Measurements from ENCODE around the gene GAPDH.

Gene GAPDH

DNA sequence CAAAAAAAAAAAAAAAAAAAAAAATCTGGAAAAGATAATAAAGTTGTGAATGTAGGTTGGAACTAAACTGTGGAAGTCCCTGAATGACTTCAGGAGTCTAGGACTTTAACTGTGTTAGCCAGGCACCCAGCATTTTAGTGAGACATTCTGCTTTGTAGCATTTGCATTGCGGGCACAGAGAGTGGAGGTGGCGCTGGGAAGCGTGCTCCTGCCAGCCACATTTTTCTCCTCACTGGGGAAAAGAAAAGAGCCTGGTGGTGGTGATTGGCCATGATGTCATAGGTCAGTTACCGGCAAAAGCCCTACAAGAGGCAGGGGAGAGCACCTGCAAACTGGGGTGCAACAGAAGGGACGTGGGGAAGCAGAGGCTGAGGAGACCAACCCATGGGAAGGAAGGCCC, 9.7 kb upstream of the GAPDH start (continued):
- TF ChIP-seq, protein P1, sequence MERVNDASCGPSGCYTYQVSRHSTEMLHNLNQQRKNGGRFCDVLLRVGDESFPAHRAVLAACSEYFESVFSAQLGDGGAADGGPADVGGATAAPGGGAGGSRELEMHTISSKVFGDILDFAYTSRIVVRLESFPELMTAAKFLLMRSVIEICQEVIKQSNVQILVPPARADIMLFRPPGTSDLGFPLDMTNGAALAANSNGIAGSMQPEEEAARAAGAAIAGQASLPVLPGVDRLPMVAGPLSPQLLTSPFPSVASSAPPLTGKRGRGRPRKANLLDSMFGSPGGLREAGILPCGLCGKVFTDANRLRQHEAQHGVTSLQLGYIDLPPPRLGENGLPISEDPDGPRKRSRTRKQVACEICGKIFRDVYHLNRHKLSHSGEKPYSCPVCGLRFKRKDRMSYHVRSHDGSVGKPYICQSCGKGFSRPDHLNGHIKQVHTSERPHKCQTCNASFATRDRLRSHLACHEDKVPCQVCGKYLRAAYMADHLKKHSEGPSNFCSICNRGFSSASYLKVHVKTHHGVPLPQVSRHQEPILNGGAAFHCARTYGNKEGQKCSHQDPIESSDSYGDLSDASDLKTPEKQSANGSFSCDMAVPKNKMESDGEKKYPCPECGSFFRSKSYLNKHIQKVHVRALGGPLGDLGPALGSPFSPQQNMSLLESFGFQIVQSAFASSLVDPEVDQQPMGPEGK (CRISPR knock-in tag; IDR thresholded peaks at IDR 0.05; ENCODE audit: borderline replicate concordance), result no peak

DNA sequence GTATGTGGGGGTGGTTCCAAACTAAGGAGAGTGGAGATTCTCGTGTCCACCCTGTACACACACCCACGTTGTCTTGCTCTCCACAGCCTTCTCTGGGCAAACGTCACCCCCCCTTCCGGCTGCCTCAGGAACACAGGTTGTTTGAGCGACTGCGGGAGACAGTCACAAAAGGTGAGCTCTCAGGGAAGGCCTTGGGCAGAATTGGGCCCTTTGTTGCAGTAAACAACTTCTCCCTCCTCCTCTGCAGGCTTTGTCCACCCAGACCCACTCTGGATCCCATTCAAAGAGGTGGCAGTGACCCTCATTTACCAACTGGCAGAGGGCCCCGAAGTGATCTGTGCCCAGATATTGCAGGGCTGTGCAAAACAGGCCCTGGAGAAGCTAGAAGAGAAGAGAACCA, 8.1 kb upstream of the GAPDH start:
- TF ChIP-seq GLIS3 (CRISPR knock-in tag; IDR thresholded peaks at IDR 0.05) (no peak), BACH2 (CRISPR knock-in tag; IDR thresholded peaks at IDR 0.05; ENCODE audit: borderline replicate concordance) (no peak), ZNF70 (CRISPR knock-in tag; IDR thresholded peaks at IDR 0.05) (no peak), TOX (CRISPR knock-in tag; IDR thresholded peaks at IDR 0.05; ENCODE audit: borderline replicate concordance) (no peak), ZC3H10 (CRISPR knock-in tag; IDR thresholded peaks at IDR 0.05) (no peak), ARNTL (CRISPR knock-in tag; IDR thresholded peaks at IDR 0.05; ENCODE audit: borderline replicate concordance, low read depth) (no peak), ZNF565 (CRISPR knock-in tag; conservative IDR thresholded peaks at IDR 0.05; ENCODE audit: low read depth) (no peak), RARB (CRISPR knock-in tag; IDR thresholded peaks at IDR 0.05) (no peak)
- TF ChIP-seq, protein P2, sequence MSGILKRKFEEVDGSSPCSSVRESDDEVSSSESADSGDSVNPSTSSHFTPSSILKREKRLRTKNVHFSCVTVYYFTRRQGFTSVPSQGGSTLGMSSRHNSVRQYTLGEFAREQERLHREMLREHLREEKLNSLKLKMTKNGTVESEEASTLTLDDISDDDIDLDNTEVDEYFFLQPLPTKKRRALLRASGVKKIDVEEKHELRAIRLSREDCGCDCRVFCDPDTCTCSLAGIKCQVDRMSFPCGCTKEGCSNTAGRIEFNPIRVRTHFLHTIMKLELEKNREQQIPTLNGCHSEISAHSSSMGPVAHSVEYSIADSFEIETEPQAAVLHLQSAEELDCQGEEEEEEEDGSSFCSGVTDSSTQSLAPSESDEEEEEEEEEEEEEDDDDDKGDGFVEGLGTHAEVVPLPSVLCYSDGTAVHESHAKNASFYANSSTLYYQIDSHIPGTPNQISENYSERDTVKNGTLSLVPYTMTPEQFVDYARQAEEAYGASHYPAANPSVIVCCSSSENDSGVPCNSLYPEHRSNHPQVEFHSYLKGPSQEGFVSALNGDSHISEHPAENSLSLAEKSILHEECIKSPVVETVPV (CRISPR knock-in tag; IDR thresholded peaks at IDR 0.05), result no peak
- ATAC-seq, result no peak

DNA sequence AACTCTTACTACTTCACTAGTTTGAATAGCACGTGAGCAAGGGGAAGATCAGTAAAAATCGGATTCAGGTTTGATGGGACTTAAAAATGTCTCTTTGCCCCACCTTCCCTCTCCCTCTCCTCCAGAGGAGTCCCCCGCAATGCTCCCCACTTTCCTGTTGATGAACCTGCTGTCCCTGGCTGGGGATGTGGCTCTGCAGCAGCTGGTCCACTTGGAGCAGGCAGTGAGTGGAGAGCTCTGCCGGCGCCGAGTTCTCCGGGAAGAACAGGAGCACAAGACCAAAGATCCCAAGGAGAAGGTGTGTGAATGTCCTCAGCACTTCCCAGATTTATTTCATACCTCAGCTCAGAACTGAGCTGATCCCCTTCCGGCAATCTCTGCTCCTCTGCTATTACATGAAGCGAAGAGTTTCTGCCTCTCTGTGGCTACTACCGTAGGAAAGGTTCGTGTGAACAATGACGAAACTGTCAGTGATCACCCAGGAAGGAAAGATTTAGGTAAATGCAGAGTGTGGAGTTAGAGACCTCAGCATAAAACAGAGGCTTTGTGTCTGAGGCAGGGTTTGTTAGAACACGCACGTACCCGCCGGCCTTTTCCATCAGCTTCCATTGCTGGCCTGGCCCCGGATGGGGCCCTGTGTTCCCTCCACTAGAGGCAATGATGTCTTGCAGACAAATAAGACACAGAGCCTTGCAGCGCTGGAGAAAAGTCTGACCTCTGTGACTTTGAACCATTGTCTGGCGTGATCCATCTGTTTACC, 7.4 kb upstream of the GAPDH start:
- TF ChIP-seq ZFP30 (CRISPR knock-in tag; IDR thresholded peaks at IDR 0.05) (no peak), SNAI2 (CRISPR knock-in tag; IDR thresholded peaks at IDR 0.05) (no peak), OSR1 (CRISPR knock-in tag; IDR thresholded peaks at IDR 0.05) (no peak), ZNF70 (CRISPR knock-in tag; IDR thresholded peaks at IDR 0.05) (no peak), TCF4 (CRISPR knock-in tag; IDR thresholded peaks at IDR 0.05; ENCODE audit: borderline replicate concordance) (no peak), ZNF8 (CRISPR knock-in tag; IDR thresholded peaks at IDR 0.05) (no peak), CSDC2 (CRISPR knock-in tag; IDR thresholded peaks at IDR 0.05) (no peak), ESRRG (CRISPR knock-in tag; IDR thresholded peaks at IDR 0.05) (no peak), RARB (CRISPR knock-in tag; IDR thresholded peaks at IDR 0.05) (no peak), ZC3H10 (CRISPR knock-in tag; IDR thresholded peaks at IDR 0.05) (no peak), PPARA (CRISPR knock-in tag; IDR thresholded peaks at IDR 0.05; ENCODE audit: borderline replicate concordance) (no peak), ZNF565 (CRISPR knock-in tag; conservative IDR thresholded peaks at IDR 0.05; ENCODE audit: low read depth) (no peak), ZFP3 (CRISPR knock-in tag; IDR thresholded peaks at IDR 0.05) (no peak), TOX (CRISPR knock-in tag; IDR thresholded peaks at IDR 0.05; ENCODE audit: borderline replicate concordance) (no peak)
- TF ChIP-seq, protein P3, sequence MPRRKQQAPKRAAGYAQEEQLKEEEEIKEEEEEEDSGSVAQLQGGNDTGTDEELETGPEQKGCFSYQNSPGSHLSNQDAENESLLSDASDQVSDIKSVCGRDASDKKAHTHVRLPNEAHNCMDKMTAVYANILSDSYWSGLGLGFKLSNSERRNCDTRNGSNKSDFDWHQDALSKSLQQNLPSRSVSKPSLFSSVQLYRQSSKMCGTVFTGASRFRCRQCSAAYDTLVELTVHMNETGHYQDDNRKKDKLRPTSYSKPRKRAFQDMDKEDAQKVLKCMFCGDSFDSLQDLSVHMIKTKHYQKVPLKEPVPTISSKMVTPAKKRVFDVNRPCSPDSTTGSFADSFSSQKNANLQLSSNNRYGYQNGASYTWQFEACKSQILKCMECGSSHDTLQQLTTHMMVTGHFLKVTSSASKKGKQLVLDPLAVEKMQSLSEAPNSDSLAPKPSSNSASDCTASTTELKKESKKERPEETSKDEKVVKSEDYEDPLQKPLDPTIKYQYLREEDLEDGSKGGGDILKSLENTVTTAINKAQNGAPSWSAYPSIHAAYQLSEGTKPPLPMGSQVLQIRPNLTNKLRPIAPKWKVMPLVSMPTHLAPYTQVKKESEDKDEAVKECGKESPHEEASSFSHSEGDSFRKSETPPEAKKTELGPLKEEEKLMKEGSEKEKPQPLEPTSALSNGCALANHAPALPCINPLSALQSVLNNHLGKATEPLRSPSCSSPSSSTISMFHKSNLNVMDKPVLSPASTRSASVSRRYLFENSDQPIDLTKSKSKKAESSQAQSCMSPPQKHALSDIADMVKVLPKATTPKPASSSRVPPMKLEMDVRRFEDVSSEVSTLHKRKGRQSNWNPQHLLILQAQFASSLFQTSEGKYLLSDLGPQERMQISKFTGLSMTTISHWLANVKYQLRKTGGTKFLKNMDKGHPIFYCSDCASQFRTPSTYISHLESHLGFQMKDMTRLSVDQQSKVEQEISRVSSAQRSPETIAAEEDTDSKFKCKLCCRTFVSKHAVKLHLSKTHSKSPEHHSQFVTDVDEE (CRISPR knock-in tag; IDR thresholded peaks at IDR 0.05), result no peak
- TF ChIP-seq, protein P2 (CRISPR knock-in tag; IDR thresholded peaks at IDR 0.05), result no peak
- TF ChIP-seq, protein P1 (CRISPR knock-in tag; IDR thresholded peaks at IDR 0.05; ENCODE audit: borderline replicate concordance), result no peak
- no peak for ATAC-seq
